Stimulated activated effector memory CD8-positive, alpha-beta T cell treated with anti-CD3 and anti-CD28 coated beads, Interleukin-12 subunit alpha, Interleukin-12 subunit beta, amount 100 ng/mL, for 72 hours (primary cell): ENCODE results near the gene SCD5.

Experiments used
- ATAC-seq: fragments of 150-1000 bp; cut with Tn5 transposase; 2 replicates; pipeline ENCODE4 v1.10.0; 2021
- DNase-seq, 2 donors: peaks; one replicate each; pipeline ENCODE4 v3.0.0; 2021 to 2022; ENCODE audit warnings: low spot score in 2 of 2
- H3K27ac Mint-ChIP-seq: one replicate; pipeline ENCODE4 v1.8.0; 2022; ENCODE audit warnings: mild to moderate bottlenecking, mixed read lengths
- H3K36me3 Mint-ChIP-seq: one replicate; pipeline ENCODE4 v1.8.0; 2022; ENCODE audit warnings: mild to moderate bottlenecking, mixed read lengths
- H3K4me1 Mint-ChIP-seq: one replicate; pipeline ENCODE4 v1.8.0; 2022; ENCODE audit warnings: mixed read lengths
- H3K4me3 Mint-ChIP-seq: one replicate; pipeline ENCODE4 v1.8.0; 2022; ENCODE audit warnings: mild to moderate bottlenecking, mixed read lengths
- H3K9me3 Mint-ChIP-seq: one replicate; pipeline ENCODE4 v1.8.0; 2022; ENCODE audit warnings: mixed read lengths

SCD5 gene

GRCh38 chr4:82629238-82630000 lies 169.2 kb downstream of the SCD5 start:
- Mint-ChIP-seq H3K9me3 (no peaks in the 10 kb centered on the region), H3K4me1 (peaks cover 5% of the 10 kb centered on the region), H3K36me3 (no peaks in the 10 kb centered on the region), H3K27ac (no peak overlapping the region), H3K4me3 (no peak overlapping the region)
- ATAC-seq (no peak), DNase-seq (no peak)

- Mint-ChIP-seq H3K36me3 (no peaks in the 10 kb centered on the region), H3K9me3 (no peaks in the 10 kb centered on the region), H3K27ac (no peak overlapping the region), H3K4me1 (peaks cover 5% of the 10 kb centered on the region), H3K4me3 (no peak overlapping the region)
- DNase-seq (no peak), ATAC-seq (no peak)
These were observed 172.2 kb downstream of the SCD5 start for GRCh38 chr4:82626251-82626868.

- ATAC-seq (no peak), DNase-seq (no peak)
- no peak overlapping the region for H3K4me3 Mint-ChIP-seq
- H3K27ac Mint-ChIP-seq = no peak overlapping the region
- no peaks in the 10 kb centered on the region for H3K9me3 Mint-ChIP-seq
- H3K36me3 Mint-ChIP-seq = no peaks in the 10 kb centered on the region
- H3K4me1 Mint-ChIP-seq = peaks cover 5% of the 10 kb centered on the region
These were observed 173.8 kb downstream of the SCD5 start for GRCh38 chr4:82624819-82625218.

- Mint-ChIP-seq H3K27ac (no peak overlapping the region), H3K36me3 (no peaks in the 10 kb centered on the region), H3K9me3 (no peaks in the 10 kb centered on the region), H3K4me3 (no peak overlapping the region), H3K4me1 (peaks cover 5% of the 10 kb centered on the region)
- no peak for DNase-seq
- ATAC-seq = no peak
These were observed 175.4 kb downstream of the SCD5 start for GRCh38 chr4:82623121-82623683.

GRCh38 chr4:82621251-82621650 lies 177.3 kb downstream of the SCD5 start:
- no peaks in the 10 kb centered on the region for H3K9me3 Mint-ChIP-seq
- DNase-seq = no peak
- H3K4me3 Mint-ChIP-seq = no peak overlapping the region
- no peak for ATAC-seq
- H3K27ac Mint-ChIP-seq = no peak overlapping the region
- peaks cover 2% of the 10 kb centered on the region for H3K4me1 Mint-ChIP-seq
- no peaks in the 10 kb centered on the region for H3K36me3 Mint-ChIP-seq

DNA sequence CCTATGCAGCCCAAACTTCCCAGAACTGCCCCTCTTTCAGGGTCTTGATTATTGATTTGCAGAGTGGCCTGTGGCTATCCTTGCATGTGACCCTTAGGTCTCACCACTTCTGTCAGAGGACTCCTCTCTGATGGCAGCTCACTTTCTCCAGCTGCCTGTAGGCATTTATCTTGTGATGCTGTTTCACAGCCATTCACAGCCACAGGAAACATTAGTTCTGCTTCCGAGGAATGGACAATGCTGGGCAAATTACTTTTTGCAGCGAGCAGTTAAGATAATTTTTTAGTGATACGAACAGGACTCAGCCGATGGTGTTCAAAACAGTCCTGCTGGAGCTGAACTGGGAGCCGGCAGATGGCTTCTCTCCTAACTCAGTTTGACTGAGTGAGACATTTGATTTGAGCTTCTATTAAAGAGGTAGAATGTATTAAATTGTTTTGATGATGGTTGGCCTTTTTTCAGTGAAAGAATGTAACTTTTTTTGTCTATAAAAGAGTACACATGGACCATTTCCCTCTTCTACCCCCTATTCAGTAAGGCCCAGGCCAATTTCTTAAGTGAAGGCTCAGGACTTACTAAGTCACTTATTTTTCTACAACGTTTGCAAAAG lies 178.4 kb downstream of the SCD5 start:
- ATAC-seq (peak; percentile 42), DNase-seq (no peak)
- H3K36me3 Mint-ChIP-seq = no peaks in the 10 kb centered on the region
- H3K27ac Mint-ChIP-seq = no peak overlapping the region
- H3K4me1 Mint-ChIP-seq = no peaks in the 10 kb centered on the region
- H3K9me3 Mint-ChIP-seq = no peaks in the 10 kb centered on the region
- no peak overlapping the region for H3K4me3 Mint-ChIP-seq

DNA sequence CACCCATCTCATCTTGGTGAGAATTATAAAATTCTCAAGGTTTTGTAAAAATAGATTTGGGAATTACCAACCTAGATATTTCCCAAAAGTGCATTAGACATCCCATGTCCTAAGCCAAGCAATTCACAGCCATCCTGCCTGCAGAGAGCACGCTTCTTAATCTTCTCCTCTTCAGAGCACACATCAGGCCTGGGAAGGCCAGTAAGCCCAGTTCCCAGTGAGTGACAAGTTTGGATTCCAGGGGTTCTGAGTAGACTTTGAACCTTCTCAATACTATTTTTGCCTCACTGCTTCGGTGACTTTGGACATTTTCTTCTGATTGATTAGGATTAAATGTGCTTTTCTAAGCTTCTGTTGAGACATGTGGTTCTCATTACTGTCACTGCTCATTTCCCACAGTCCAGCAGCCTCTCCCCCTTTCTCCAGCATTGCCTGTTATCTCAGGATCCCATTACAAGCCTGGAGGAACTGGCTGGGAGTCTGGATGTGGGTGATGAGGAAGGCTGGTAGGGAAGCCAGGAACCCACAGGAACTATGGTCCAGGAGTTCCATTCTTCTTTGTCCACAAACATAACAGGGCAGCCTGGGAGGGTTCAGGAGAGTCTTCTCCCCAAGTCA lies 180.4 kb downstream of the SCD5 start:
- DNase-seq (no peak), ATAC-seq (no peak)
- Mint-ChIP-seq H3K9me3 (no peaks in the 10 kb centered on the region), H3K4me3 (no peak overlapping the region), H3K27ac (no peak overlapping the region), H3K4me1 (no peaks in the 10 kb centered on the region), H3K36me3 (no peaks in the 10 kb centered on the region)

DNA sequence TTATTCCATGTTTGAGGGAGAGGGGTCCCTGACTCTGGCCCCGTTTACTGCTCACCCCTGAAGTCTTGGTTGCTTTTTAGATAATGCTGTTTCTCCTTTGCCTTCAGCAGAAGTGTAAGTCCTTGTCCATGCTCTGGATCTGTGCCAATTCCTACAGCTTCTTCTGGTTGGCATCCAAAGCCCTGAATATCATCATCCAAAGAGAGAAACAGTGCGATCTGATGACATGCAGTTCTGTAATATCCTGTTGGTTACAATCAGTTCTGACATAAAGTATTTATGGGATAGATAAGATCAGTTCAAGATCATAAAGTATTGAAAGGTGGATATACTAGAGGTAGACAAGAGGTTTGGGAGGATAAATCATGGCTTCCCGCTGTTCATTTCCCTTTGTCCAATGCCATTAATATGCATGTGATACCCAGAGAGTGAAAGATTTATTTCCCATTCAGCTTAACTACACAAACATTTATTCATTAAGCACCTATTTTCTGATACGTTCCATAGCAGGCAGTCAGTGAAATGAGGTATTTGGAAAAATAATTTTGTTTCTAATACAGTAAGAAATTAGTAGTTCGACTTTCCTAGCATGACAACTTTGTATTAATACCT lies 183.7 kb downstream of the SCD5 start:
- H3K9me3 Mint-ChIP-seq = no peaks in the 10 kb centered on the region
- ATAC-seq (no peak), DNase-seq (no peak)
- no peak overlapping the region for H3K4me3 Mint-ChIP-seq
- H3K36me3 Mint-ChIP-seq = no peaks in the 10 kb centered on the region
- no peaks in the 10 kb centered on the region for H3K4me1 Mint-ChIP-seq
- no peak overlapping the region for H3K27ac Mint-ChIP-seq

DNA sequence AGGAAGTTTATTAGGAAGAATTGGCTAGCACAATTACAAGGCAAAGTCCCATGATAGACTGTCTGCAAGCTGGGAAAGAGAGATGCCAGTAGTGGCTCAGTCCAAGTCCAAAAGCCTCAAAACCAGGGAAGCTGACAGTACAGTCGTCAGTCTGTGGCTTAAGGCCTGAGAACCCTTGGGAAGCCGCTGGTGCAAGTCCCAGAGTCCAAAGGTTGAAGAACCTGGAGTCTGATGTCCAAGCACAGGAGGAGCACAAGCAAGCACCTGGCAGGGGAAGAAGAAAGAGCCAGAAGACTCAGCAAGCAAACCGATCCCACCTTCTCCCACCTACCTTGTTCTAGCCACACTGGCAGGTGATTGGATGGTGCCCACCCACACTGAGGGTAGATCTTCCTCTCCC lies 185.5 kb downstream of the SCD5 start:
- DNase-seq = no peak
- H3K36me3 Mint-ChIP-seq = no peaks in the 10 kb centered on the region
- no peak for ATAC-seq
- no peaks in the 10 kb centered on the region for H3K4me1 Mint-ChIP-seq
- no peak overlapping the region for H3K4me3 Mint-ChIP-seq
- no peaks in the 10 kb centered on the region for H3K9me3 Mint-ChIP-seq
- no peak overlapping the region for H3K27ac Mint-ChIP-seq

DNA sequence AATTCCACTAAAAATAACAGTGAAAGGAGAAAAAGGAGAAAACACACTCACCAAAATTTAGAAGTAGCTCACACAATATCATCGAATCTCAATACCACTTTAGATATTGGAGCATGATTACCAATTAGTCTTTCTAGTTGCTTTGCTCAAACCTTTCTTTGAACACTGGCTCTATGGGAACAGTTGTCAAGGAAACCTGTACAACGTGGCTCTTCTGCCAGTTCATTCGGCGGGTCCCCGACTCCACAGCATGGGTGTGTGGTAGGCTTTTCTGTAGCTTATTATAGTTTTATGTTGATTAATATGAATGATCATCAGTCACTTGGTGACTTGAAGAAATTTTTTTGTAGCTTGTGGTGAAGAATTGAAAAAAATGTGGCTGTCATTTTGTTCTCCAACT lies 186.6 kb downstream of the SCD5 start:
- H3K4me1 Mint-ChIP-seq = no peaks in the 10 kb centered on the region
- DNase-seq (no peak), ATAC-seq (no peak)
- no peak overlapping the region for H3K4me3 Mint-ChIP-seq
- H3K27ac Mint-ChIP-seq = no peak overlapping the region
- H3K9me3 Mint-ChIP-seq = no peaks in the 10 kb centered on the region
- no peaks in the 10 kb centered on the region for H3K36me3 Mint-ChIP-seq

- no peaks in the 10 kb centered on the region for H3K9me3 Mint-ChIP-seq
- H3K4me3 Mint-ChIP-seq = no peak overlapping the region
- H3K4me1 Mint-ChIP-seq = no peaks in the 10 kb centered on the region
- H3K36me3 Mint-ChIP-seq = no peaks in the 10 kb centered on the region
- no peak overlapping the region for H3K27ac Mint-ChIP-seq
- ATAC-seq (no peak), DNase-seq (no peak)
These were observed 187.1 kb downstream of the SCD5 start for GRCh38 chr4:82611527-82611926.

GRCh38 chr4:82610041-82610440 lies 188.6 kb downstream of the SCD5 start:
- Mint-ChIP-seq H3K9me3 (no peaks in the 10 kb centered on the region), H3K36me3 (no peaks in the 10 kb centered on the region), H3K27ac (no peak overlapping the region), H3K4me1 (no peaks in the 10 kb centered on the region), H3K4me3 (no peak overlapping the region)
- no peak for ATAC-seq
- DNase-seq = no peak

DNA sequence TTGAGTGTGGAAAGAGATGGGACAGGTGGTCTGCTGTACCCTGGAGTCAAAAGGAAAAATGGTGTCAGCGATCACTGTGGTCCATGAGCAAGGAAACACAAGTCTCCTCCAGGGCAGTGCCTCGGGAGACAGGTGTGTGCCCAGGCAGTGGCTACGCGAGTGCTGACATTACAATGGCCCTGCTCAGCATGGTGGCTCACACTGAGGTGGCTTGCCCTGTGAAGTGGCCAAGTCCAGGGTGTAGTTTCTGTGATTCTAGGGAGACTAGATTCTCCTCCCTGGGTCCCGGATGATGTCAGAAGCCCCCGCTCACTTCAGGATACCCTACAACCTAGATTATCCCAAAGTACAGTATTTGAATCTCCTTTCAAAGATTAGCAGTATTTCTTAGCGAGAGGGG lies 192.0 kb downstream of the SCD5 start:
- no peak for DNase-seq
- Mint-ChIP-seq H3K4me3 (no peak overlapping the region), H3K4me1 (no peaks in the 10 kb centered on the region), H3K9me3 (no peaks in the 10 kb centered on the region), H3K27ac (peak overlapping the region; percentile 41), H3K36me3 (no peaks in the 10 kb centered on the region)
- ATAC-seq = no peak

- ATAC-seq (peak; percentile 27), DNase-seq (no peak)
- H3K36me3 Mint-ChIP-seq = no peaks in the 10 kb centered on the region
- no peaks in the 10 kb centered on the region for H3K9me3 Mint-ChIP-seq
- H3K4me1 Mint-ChIP-seq = no peaks in the 10 kb centered on the region
- H3K27ac Mint-ChIP-seq = no peak overlapping the region
- H3K4me3 Mint-ChIP-seq = no peak overlapping the region
These were observed 194.1 kb downstream of the SCD5 start for GRCh38 chr4:82604522-82604921.
